Activated naive CD8-positive, alpha-beta T cell treated with anti-CD3 and anti-CD28 coated beads, Interleukin-2, amount 50 U/mL, for 24 hours (primary cell): ENCODE results near the gene S100A16.

Experiments
- ATAC-seq: fragments of 150-1000 bp; cut with Tn5 transposase; one replicate; pipeline ENCODE4 v1.10.0; 2021
- DNase-seq: peaks from one replicate; pipeline ENCODE4 v3.0.0; 2021
- H3K27ac Mint-ChIP-seq: one replicate; pipeline ENCODE4 v1.8.0; 2021; ENCODE audit warnings: mild to moderate bottlenecking, mixed read lengths
- H3K27me3 Mint-ChIP-seq: one replicate; pipeline ENCODE4 v1.8.0; 2021; ENCODE audit warnings: mixed read lengths
- H3K36me3 Mint-ChIP-seq: one replicate; pipeline ENCODE4 v1.8.0; 2021; ENCODE audit warnings: low read depth, mixed read lengths
- H3K4me1 Mint-ChIP-seq: one replicate; pipeline ENCODE4 v1.8.0; 2021; ENCODE audit warnings: mixed read lengths
- H3K4me3 Mint-ChIP-seq: one replicate; pipeline ENCODE4 v1.8.0; 2021; ENCODE audit warnings: mild to moderate bottlenecking, moderate library complexity, mixed read lengths
- H3K9me3 Mint-ChIP-seq: one replicate; pipeline ENCODE4 v1.8.0; 2021; ENCODE audit warnings: mixed read lengths

Gene S100A16

DNA sequence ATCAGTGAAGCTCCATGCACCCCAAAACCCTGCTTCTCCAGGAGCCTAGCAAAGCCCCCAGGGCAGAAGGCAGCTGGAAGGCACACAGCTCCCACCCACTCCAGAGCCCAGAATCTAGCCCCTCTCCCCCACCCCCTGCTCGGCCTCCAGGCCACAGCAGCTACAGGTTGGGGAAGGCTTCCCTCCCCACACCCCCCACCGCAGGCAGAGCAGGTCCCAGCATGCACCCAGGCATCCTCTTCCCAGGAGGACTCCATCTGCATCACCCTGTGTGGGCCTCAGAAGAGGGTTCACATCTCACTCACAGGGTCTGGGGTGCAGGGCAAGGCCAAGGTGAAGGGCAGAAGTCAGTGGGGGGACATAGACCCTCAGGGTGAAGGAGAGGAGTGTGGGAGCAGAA is 2.5 kb upstream of the S100A16 start:
- Mint-ChIP-seq H3K36me3 (no peaks in the 10 kb centered on the region), H3K27me3 (no peaks in the 10 kb centered on the region)

DNA sequence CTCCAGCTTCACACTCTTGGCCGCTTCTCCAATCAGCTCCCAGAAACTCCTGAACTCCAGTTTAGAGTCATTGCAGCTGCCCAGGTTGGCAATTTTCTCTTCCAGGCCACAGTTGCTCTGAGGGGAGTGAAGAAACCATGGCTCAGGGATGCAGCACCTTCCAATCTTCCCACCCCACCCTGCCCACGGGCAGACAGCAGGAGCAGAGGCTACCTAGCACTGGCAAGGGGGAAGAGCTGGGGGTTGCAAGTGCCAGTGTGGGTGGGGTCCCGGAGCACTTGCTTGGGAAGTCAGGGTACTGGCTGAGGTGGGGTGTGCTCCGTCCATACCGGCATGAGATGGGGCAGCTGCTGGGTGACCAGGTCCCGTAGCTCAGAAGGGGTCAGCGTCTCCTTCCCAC is 2.0 kb upstream of the S100A16 start:
- no peak for DNase-seq
- no peaks in the 10 kb centered on the region for H3K27me3 Mint-ChIP-seq
- H3K4me1 Mint-ChIP-seq = peaks cover 3% of the 10 kb centered on the region
- H3K4me3 Mint-ChIP-seq = no peak overlapping the region
- no peaks in the 10 kb centered on the region for H3K36me3 Mint-ChIP-seq
- no peaks in the 10 kb centered on the region for H3K9me3 Mint-ChIP-seq
- ATAC-seq = no peak
- no peak overlapping the region for H3K27ac Mint-ChIP-seq

More for the DNA sequence above, 2.5 kb upstream of the S100A16 start:
- peaks cover 3% of the 10 kb centered on the region for H3K4me1 Mint-ChIP-seq
- no peak overlapping the region for H3K4me3 Mint-ChIP-seq
- ATAC-seq (no peak), DNase-seq (no peak)
- no peaks in the 10 kb centered on the region for H3K9me3 Mint-ChIP-seq
- H3K27ac Mint-ChIP-seq = no peak overlapping the region

DNA sequence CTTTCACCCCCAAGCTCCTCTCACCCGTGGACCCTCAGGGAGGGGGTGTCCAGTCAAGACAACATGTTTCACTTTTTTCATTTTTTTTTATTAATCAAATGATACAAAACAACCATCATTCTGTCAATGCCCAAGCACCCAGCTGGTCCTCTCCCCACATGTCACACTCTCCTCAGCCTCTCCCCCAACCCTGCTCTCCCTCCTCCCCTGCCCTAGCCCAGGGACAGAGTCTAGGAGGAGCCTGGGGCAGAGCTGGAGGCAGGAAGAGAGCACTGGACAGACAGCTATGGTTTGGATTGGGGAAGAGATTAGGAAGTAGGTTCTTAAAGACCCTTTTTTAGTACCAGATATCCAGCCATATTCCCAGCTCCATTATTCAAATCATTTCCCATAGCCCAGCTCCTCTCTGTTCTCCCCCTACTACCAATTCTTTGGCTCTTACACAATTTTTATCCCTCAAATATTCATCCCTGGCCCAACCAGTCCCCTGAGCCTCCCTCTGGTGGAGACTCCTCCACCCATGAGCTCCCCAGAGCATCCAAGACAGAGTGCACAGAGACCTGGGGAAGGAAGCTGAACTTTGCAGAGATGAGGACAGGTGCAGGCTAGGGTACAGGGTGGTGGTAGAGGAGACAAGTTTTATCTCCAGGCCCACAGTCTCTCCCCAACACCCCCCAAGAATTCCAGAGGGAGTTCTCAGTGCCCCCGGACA is 1.4 kb upstream of the S100A16 start:
- Mint-ChIP-seq H3K36me3 (no peaks in the 10 kb centered on the region), H3K4me1 (peaks cover 3% of the 10 kb centered on the region), H3K27ac (no peak overlapping the region), H3K9me3 (no peaks in the 10 kb centered on the region), H3K4me3 (no peak overlapping the region), H3K27me3 (no peaks in the 10 kb centered on the region)
- ATAC-seq = no peak
- DNase-seq = no peak

DNA sequence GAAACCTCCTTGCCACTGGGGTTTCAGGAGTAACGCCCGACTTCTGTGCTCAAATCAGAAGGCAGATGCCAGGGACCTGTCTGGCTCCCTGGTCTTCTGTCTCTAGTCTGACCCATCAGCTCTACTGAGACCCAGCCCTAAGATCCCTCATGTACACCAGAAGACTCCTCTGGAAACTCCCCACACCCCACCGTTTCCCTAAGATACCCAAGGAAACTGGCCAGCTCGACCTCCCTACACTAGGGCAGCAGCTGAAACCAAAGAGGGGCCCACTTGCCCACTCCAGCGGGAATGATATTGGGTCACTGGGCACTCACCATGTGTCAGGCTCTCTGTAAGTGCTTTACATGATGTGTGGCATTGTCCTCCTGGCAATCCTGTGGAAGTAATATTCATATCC is 469 bp upstream of the S100A16 start:
- Mint-ChIP-seq H3K36me3 (no peaks in the 10 kb centered on the region), H3K27ac (no peak overlapping the region), H3K27me3 (no peaks in the 10 kb centered on the region), H3K4me3 (no peak overlapping the region), H3K9me3 (no peaks in the 10 kb centered on the region), H3K4me1 (peaks cover 3% of the 10 kb centered on the region)
- no peak for ATAC-seq
- no peak for DNase-seq

DNA sequence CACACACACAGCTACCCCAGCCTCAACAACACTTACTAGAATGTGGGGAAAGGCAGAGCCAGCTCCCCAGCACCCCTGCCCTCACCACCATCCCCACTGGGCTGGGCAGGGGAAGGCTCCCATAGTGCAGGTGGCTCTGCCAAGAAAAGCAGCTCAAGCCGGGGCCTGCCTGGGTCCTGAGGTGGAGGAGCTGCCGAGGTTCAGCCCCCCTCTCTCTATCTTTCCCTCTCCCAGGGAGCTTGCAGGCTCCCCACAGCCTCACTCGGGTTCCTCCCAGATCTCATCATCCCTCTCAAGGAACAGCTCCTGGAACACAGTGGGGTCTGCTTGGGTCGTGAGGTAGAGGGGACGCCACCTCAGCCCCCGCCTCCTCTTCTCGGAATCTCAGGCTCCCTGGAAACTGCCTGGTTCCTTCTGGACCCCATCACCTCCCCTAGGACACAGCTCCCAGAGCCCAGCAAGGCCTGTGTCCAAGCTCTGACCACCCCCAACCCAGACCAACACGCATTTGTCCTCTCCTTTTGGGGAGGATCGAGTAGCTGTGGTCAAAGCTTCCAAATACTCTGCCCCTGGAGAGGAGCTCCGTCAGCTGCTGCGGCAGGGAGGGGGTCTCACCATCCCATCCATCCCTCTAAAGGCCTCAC is 704 bp downstream of the S100A16 start:
- Mint-ChIP-seq H3K27ac (no peak overlapping the region), H3K4me3 (no peak overlapping the region), H3K27me3 (no peaks in the 10 kb centered on the region), H3K36me3 (no peaks in the 10 kb centered on the region), H3K4me1 (peaks cover 3% of the 10 kb centered on the region), H3K9me3 (no peaks in the 10 kb centered on the region)
- DNase-seq (no peak), ATAC-seq (no peak)

DNA sequence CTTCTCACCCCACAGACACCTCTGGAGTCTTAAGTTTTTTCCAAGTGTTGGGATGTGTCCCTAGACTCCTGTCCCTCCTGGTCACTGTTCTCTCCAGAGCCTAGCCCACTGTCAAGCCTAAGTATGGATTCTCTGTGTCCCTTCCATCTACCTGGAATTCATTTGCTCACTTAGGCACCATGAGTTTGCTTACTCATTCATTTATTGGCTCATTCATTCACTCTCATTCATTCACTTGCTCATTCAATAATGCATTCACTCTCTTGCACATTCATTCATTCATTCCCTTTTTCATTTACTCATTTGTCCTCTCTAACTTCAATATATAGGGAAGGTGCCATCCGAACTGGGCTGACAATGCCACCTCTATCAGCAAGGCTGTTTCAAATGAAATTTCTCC is 1.6 kb downstream of the S100A16 start:
- H3K27ac Mint-ChIP-seq = no peak overlapping the region
- ATAC-seq (no peak), DNase-seq (no peak)
- no peak overlapping the region for H3K4me3 Mint-ChIP-seq
- H3K27me3 Mint-ChIP-seq = no peaks in the 10 kb centered on the region
- H3K9me3 Mint-ChIP-seq = no peaks in the 10 kb centered on the region
- H3K36me3 Mint-ChIP-seq = no peaks in the 10 kb centered on the region
- H3K4me1 Mint-ChIP-seq = peaks cover 3% of the 10 kb centered on the region

DNA sequence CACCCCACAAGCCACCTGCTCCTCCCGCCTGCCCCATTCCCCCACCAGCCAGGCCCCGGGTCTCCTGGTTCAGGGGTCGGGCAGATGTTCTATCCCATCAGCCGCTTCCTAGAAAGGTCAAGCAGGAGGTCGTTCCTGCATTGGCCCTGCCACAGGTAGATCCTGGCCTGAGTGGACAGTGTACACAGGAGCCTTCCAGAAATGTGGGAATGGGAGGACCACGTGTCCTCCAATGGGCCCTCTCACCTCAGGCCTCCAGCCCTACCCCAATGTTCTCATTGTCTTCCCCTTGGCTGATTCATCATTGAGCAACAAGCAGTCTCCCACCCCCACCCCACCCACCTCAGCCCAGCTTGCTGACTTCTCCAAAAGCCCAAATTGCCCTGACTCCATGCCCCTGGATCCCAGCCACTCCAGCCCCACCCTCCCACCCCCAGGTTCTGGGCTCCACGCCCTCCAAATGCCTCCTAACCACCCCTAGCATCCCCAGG is 2.1 kb downstream of the S100A16 start:
- no peak for ATAC-seq
- no peak overlapping the region for H3K27ac Mint-ChIP-seq
- H3K36me3 Mint-ChIP-seq = no peaks in the 10 kb centered on the region
- no peaks in the 10 kb centered on the region for H3K27me3 Mint-ChIP-seq
- peaks cover under 1% of the 10 kb centered on the region for H3K4me1 Mint-ChIP-seq
- H3K9me3 Mint-ChIP-seq = no peaks in the 10 kb centered on the region
- DNase-seq = no peak
- no peak overlapping the region for H3K4me3 Mint-ChIP-seq

DNA sequence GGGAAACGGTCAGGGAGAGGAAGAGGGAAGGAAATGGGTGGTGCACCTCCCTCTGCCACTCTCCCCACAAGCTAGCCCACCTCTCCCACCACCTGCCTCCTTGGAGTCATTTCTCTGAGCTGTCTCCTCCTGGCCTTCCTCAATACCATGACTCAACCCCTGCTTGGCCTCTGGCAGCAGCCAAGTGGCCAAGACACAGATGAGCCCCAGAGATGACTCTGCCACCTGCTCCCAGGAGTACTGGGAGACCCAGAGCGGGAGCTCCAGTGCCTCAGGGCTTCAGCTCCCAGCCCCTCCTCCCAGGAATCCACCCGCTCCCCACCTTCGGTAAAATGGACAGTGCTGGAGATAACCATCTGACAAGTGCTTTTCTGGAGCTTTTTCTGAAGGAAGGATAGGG is 2.6 kb downstream of the S100A16 start:
- ATAC-seq = no peak
- Mint-ChIP-seq H3K27me3 (no peaks in the 10 kb centered on the region), H3K4me3 (no peak overlapping the region), H3K9me3 (no peaks in the 10 kb centered on the region), H3K36me3 (no peaks in the 10 kb centered on the region), H3K4me1 (no peaks in the 10 kb centered on the region), H3K27ac (no peak overlapping the region)
- DNase-seq = no peak

DNA sequence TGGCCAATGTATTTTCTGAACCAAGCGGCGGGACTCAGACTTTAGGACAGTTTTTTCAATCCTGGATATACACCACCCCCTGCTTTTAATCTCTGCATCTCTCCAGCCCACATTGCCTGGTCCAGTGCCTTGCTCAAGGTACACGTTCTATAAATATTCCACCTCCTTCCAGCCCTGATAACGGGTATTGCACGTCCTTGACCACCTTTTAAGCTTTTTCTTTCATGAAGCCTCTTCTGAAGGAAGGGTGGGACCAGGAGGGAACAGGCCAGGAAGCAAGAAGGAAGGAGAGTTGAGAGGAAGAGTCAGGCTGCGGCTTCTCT is 3.4 kb downstream of the S100A16 start:
- no peaks in the 10 kb centered on the region for H3K9me3 Mint-ChIP-seq
- H3K4me3 Mint-ChIP-seq = no peak overlapping the region
- ATAC-seq (no peak), DNase-seq (no peak)
- no peak overlapping the region for H3K27ac Mint-ChIP-seq
- H3K36me3 Mint-ChIP-seq = no peaks in the 10 kb centered on the region
- no peaks in the 10 kb centered on the region for H3K27me3 Mint-ChIP-seq
- no peaks in the 10 kb centered on the region for H3K4me1 Mint-ChIP-seq

DNA sequence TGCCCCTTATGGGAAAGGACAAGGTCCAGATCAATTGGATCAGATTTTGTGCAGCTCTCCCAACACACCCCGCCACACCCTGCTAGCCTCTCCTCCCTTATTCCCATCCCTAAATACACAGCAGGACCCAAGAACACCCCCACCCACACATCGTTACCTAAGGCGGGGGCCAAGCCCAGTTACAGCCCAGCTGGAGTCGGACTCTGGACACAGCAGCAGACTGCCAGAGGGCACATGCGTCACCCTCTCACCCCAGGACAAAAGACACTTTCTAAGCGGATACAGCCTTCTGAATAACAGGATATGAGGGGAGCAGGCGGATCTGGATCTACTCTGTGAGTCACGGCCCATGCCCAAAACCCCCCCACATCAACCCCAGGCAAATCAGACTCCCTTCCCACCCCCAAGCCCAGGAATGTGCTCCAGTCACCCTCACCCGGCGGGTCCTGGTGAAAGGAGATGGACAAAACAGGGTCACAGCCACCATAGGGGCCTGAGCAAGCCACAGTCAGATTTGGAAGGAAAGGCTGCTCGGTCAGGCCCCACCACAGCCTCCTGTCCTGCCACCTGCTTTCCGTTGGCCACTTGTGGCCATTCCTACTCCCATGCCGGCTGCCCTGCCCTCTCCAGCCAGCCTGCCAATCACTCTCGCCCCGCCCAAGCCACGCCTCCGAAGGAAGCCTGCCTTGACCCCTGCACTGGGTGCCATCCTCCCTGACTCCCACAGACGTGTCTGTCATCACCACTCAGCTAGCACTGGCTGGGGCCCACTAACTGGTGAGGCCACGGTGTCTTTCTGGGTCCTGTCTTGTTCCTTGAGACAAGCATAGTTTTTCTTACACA is 4.0 kb downstream of the S100A16 start:
- no peak overlapping the region for H3K4me3 Mint-ChIP-seq
- ATAC-seq (no peak), DNase-seq (no peak)
- no peak overlapping the region for H3K27ac Mint-ChIP-seq
- no peaks in the 10 kb centered on the region for H3K9me3 Mint-ChIP-seq
- H3K4me1 Mint-ChIP-seq = no peaks in the 10 kb centered on the region
- no peaks in the 10 kb centered on the region for H3K36me3 Mint-ChIP-seq
- no peaks in the 10 kb centered on the region for H3K27me3 Mint-ChIP-seq

DNA sequence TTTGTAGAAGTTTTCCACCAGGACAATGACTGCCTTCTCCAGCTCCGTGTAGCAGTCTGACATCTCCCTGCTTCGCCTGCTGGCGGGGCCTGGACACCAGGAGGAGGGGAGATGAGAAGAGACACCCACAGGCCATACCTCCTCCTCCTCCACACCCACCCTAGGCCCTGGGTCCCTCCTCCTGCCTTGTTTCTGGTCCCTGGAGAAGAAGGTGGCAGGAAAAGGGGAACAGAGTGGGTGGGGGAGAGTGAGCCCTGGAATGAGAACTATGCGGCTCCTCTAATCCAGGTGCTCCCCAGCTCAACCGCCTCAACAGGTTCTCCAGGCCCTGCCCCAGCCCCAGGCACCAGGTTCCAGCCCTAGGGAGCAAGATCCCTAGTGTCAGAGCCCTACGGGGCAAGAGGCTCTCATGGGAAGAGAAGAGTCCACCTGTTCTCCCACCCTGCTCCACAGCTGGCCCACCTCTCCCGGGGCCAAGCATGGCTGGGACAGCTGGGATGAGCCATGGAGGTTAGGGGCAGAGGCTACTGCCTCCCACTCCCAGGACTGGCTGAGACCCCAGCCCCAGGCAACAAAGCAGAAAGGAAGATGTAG is 4.8 kb downstream of the S100A16 start:
- H3K4me3 Mint-ChIP-seq = no peak overlapping the region
- no peaks in the 10 kb centered on the region for H3K36me3 Mint-ChIP-seq
- H3K27ac Mint-ChIP-seq = no peak overlapping the region
- ATAC-seq = no peak
- no peaks in the 10 kb centered on the region for H3K4me1 Mint-ChIP-seq
- H3K9me3 Mint-ChIP-seq = no peaks in the 10 kb centered on the region
- DNase-seq = no peak
- no peaks in the 10 kb centered on the region for H3K27me3 Mint-ChIP-seq

DNA sequence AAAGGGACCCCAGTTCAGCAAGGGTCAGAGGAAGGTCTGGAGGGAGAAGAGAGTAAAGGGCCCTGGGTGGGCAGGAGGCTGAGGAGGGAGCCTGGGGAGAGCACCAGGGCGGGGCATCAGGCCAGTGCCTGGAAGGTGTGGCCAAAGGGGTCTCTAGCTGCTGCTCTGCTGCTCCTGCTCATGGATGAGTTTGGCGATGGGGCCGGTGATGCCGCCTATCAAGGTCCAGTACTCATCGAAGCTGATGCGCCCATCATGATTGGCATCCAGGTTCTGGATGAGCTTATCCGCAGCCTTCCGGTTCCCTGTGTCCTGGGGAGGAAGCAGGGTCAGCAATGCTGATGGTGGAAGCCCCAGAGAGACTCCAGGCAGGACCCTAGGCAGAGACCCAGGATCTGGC is 5.6 kb downstream of the S100A16 start:
- ATAC-seq (no peak), DNase-seq (no peak)
- H3K4me3 Mint-ChIP-seq = no peak overlapping the region
- H3K36me3 Mint-ChIP-seq = no peaks in the 10 kb centered on the region
- H3K27ac Mint-ChIP-seq = no peak overlapping the region
- peaks cover 2% of the 10 kb centered on the region for H3K4me1 Mint-ChIP-seq
- no peaks in the 10 kb centered on the region for H3K27me3 Mint-ChIP-seq
- no peaks in the 10 kb centered on the region for H3K9me3 Mint-ChIP-seq

DNA sequence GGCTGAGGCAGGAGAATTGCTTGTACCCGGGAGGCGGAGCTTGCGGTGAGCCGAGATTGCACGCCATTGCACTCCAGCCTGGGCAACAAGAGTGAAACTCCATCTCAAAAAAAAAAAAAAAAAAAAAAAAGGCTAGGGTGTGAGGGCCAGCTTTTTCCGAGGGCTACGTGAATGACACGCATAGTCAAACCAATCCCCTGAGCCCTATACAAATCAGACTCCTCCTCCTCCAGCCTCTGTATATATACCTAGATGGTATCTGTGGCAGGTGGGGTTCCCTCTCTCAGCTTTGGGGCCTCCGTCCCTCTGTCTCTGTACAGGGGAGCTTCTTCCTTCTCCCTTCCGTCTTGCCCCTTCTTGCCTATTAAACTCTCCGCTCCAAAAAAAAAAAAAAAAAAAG is 6.7 kb downstream of the S100A16 start:
- peaks cover 2% of the 10 kb centered on the region for H3K4me1 Mint-ChIP-seq
- H3K4me3 Mint-ChIP-seq = no peak overlapping the region
- DNase-seq (no peak), ATAC-seq (no peak)
- H3K27ac Mint-ChIP-seq = no peak overlapping the region
- no peaks in the 10 kb centered on the region for H3K36me3 Mint-ChIP-seq
- H3K9me3 Mint-ChIP-seq = no peaks in the 10 kb centered on the region
- no peaks in the 10 kb centered on the region for H3K27me3 Mint-ChIP-seq

DNA sequence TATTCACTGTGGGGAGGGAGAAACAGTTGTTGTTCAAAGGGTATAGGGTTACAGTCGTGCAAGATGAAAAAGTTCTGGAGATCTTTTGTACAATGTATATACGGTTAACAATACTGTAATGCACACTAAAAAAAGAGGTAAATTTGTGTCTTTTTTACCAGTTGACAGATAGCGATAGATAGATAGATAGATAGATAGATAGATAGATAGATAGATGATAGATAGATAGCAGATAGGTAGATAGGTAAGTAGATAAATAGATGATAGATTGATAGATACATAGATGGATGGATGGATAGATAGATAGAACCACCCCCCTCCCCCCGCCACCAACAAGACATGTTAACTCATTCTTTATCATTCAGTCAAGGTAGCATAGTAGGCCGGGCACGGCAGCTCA is 10.2 kb downstream of the S100A16 start:
- no peak overlapping the region for H3K4me3 Mint-ChIP-seq
- no peak overlapping the region for H3K27ac Mint-ChIP-seq
- ATAC-seq (no peak), DNase-seq (no peak)
- no peaks in the 10 kb centered on the region for H3K9me3 Mint-ChIP-seq
- no peaks in the 10 kb centered on the region for H3K36me3 Mint-ChIP-seq
- no peaks in the 10 kb centered on the region for H3K27me3 Mint-ChIP-seq
- peaks cover 14% of the 10 kb centered on the region for H3K4me1 Mint-ChIP-seq

DNA sequence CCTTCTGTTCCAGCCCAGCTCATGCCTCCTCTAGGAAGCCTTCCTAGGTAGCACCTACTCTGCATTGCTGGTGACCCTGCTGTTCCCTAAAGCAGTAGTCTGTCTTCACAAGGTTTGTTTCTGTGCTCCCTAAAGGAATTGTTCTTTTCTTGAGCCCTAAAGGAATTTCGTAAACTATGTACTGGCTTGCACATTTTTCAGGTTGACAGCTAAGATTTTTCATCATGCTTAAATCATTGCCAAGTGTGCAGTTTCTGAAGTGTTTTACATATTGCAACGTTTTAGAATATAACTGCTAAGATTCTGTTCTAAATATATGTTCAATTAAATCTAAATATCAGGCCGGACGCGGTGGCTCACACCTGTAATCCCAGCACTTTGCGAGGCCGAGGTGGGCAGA is 13.1 kb downstream of the S100A16 start:
- H3K4me3 Mint-ChIP-seq = no peak overlapping the region
- H3K9me3 Mint-ChIP-seq = no peaks in the 10 kb centered on the region
- no peak overlapping the region for H3K27ac Mint-ChIP-seq
- no peak for ATAC-seq
- H3K36me3 Mint-ChIP-seq = no peaks in the 10 kb centered on the region
- DNase-seq = no peak
- H3K4me1 Mint-ChIP-seq = peaks cover 23% of the 10 kb centered on the region
- H3K27me3 Mint-ChIP-seq = no peaks in the 10 kb centered on the region
